ENCODE results near the gene PACSIN2.
A peak's percentile ranks its signal among the peaks of the same experiment; 100 is the strongest.

Gene PACSIN2

GRCh38 chr22:42986115-42986514 is 28.8 kb downstream of the PACSIN2 start:
- CTCF ChIA-PET = no interaction called here
- POLR2A ChIA-PET (ENCODE audit: low non-redundant PET) = no interaction called here
- no peak for DNase-seq (ENCODE audit: low spot score)
- TF ChIP-seq CTCF (conservative IDR thresholded peaks at IDR 0.05; ENCODE audit: low read depth) = no peak
- H3K27ac ChIP-seq = no peak overlapping the region

- ChIA-PET POLR2A (ENCODE audit: low non-redundant PET) (no interaction called here), CTCF (no interaction called here)
- no peak for DNase-seq (ENCODE audit: low spot score)
- TF ChIP-seq CTCF (conservative IDR thresholded peaks at IDR 0.05; ENCODE audit: low read depth) = no peak
- H3K27ac ChIP-seq = peak overlapping the region; percentile 17; the same call in 1 of the 2 replicates
Observed at GRCh38 chr22:42985531-42985905, 29.4 kb downstream of the PACSIN2 start.

- H3K27ac ChIP-seq = peak overlapping the region; percentile 17
Observed at GRCh38 chr22:42984814-42985530, 30.0 kb downstream of the PACSIN2 start.

GRCh38 chr22:42984397-42984796 is 30.6 kb downstream of the PACSIN2 start:
- ChIA-PET POLR2A (ENCODE audit: low non-redundant PET) (no interaction called here), CTCF (interaction anchor here (0.6 kb wide), 1 partner anchor 11 kb away, joined by 4 read pairs; no protein-coding TSS in a partner anchor)
- H3K27ac ChIP-seq = no peak overlapping the region
- no peak for DNase-seq (ENCODE audit: low spot score)
- TF ChIP-seq CTCF (conservative IDR thresholded peaks at IDR 0.05; ENCODE audit: low read depth) = no peak

More at GRCh38 chr22:42984814-42985530, 30.0 kb downstream of the PACSIN2 start:
- no peak for DNase-seq (ENCODE audit: low spot score)
- ChIA-PET CTCF (interaction anchor here (0.6 kb wide), 1 partner anchor 11 kb away, joined by 4 read pairs; no protein-coding TSS in a partner anchor), POLR2A (ENCODE audit: low non-redundant PET) (no interaction called here)
- no peak for TF ChIP-seq CTCF (conservative IDR thresholded peaks at IDR 0.05; ENCODE audit: low read depth)

- ChIA-PET POLR2A (ENCODE audit: low non-redundant PET) (no interaction called here), CTCF (no interaction called here)
- DNase-seq (ENCODE audit: low spot score) = no peak
- TF ChIP-seq CTCF (conservative IDR thresholded peaks at IDR 0.05; ENCODE audit: low read depth) = no peak
- H3K27ac ChIP-seq = no peak overlapping the region
Observed at GRCh38 chr22:42983470-42983869, 31.5 kb downstream of the PACSIN2 start.

- CTCF ChIA-PET = no interaction called here
Observed at GRCh38 chr22:42979606-42980005, 35.3 kb downstream of the PACSIN2 start.

More at GRCh38 chr22:42979606-42980005, 35.3 kb downstream of the PACSIN2 start:
- no peak overlapping the region for H3K27ac ChIP-seq
- DNase-seq (ENCODE audit: low spot score) = no peak
- no peak for TF ChIP-seq CTCF (conservative IDR thresholded peaks at IDR 0.05; ENCODE audit: low read depth)
- POLR2A ChIA-PET (ENCODE audit: low non-redundant PET) = no interaction called here

Data from RWPE1 (cell line).